ENCODE measurements around the gene EVPL.

- TF ChIP-seq POLR2A (IDR thresholded peaks at IDR 0.05) (no peak), CTCF (IDR thresholded peaks at IDR 0.05) (no peak), EP300 (IDR thresholded peaks at IDR 0.05) (no peak), POLR2AphosphoS5 (IDR thresholded peaks at IDR 0.05) (no peak)
Measured at GRCh38 chr17:76050538-76051467, 23.7 kb upstream of the EVPL start.

All from stomach (tissue), 4 donors.